Measurements from ENCODE around the gene CLCNKB. TPM values are rescaled to one million over a fixed set of nuclear protein-coding genes. Genes with fewer than 3 reads are reported as not detected.
A peak's percentile ranks its signal among the peaks of the same experiment; 100 is the strongest.

CLCNKB gene
- total and polyA plus RNA-seq, 2 of the 13 experiments (the other 11 are each of a cell fraction or from before 2014, with no cell fraction given), result 0.04 TPM; not detected in 1

GRCh38 chr1:16043950-16044349 is 368 bp downstream of the CLCNKB start:
- POLR2A ChIA-PET, result interaction anchor here (0.6 kb wide), 1 partner anchor 228 kb away, joined by 3 read pairs; no protein-coding TSS in a partner anchor

GRCh38 chr1:16046842-16047241 is 3.3 kb downstream of the CLCNKB start:
- ChIA-PET POLR2A (no interaction called here), CTCF (ENCODE audit: low intra/inter-chr PET ratio, low total read pairs) (no interaction called here)
- Histone ChIP-seq H2AFZ (ENCODE audit: low read length) (no peak overlapping the region), H3K27me3 (ENCODE audit: control insufficient read depth in 1 of 2, insufficient read depth in 2 of 2, low read length in 2 of 2) (peaks cover 11 to 40% of the 10 kb centered on the region in 2 experiments), H3K4me1 (ENCODE audit: insufficient read depth, low read length) (peaks cover 9% of the 10 kb centered on the region), H3K36me3 (replicated peaks in 1 of 2; ENCODE audit: control insufficient read depth in 1 of 2, insufficient read depth in 2 of 2, low read length in 2 of 2) (no peaks in the 10 kb centered on the region), H3K27ac (ENCODE audit: extremely low read length, insufficient read depth, low read length) (no peak overlapping the region), H3K9ac (ENCODE audit: insufficient read depth, low read depth, low read length) (no peak overlapping the region), H3K4me2 (ENCODE audit: low read depth, low read length) (no peak overlapping the region), H3K9me3 (ENCODE audit: low read length) (no peaks in the 10 kb centered on the region), H4K20me1 (ENCODE audit: insufficient read depth, low read length) (no peaks in the 10 kb centered on the region), H3K79me2 (ENCODE audit: insufficient read depth, low read length) (no peaks in the 10 kb centered on the region), H3K4me3 (replicated peaks in 1 of 3; ENCODE audit: insufficient read depth in 1 of 3, low read depth in 2 of 3, low read length in 3 of 3) (no peak overlapping the region)
- BruUV-seq (replicated peaks), result no TSS peak
- no peak for FAIRE-seq
- intact Hi-C loops (cut with micrococcal nuclease; ENCODE audit: unreplicated experiment) (no loop called here), in situ Hi-C loops (cut with HindIII; ENCODE audit: extremely low pct_ligation_motif_present, low pct_unique_long_range_greater_than_20kb) (loop anchor here (5.0 kb wide), 1 partner anchor 35 kb away; no protein-coding TSS in a partner anchor)
- 40% methylated on average over 1 of the region's 7 CpGs for WGBS (ENCODE audit: low lambda C conversion rate)
- DNase-seq (ENCODE audit: low spot score), result peak; percentile 34
- ATAC-seq, result peak; percentile 76
- TF ChIP-seq PHF21A (CRISPR knock-in tag; IDR thresholded peaks at IDR 0.05) (peak; percentile 85), ZNF687 (CRISPR knock-in tag; IDR thresholded peaks at IDR 0.05) (peak; percentile 25; the same call in 1 of the 2 replicates), TEAD3 (CRISPR knock-in tag; optimal IDR thresholded peaks at IDR 0.05; ENCODE audit: borderline replicate concordance) (peak; percentile 54), SAP130 (CRISPR knock-in tag; IDR thresholded peaks at IDR 0.05; ENCODE audit: low read depth) (no peak), IRF9 (CRISPR knock-in tag; IDR thresholded peaks at IDR 0.05; ENCODE audit: borderline replicate concordance) (no peak), ZMYM3 (CRISPR knock-in tag; IDR thresholded peaks at IDR 0.05) (no peak), SRSF4 (IDR thresholded peaks at IDR 0.05; ENCODE audit: low read depth, low read length, poor library complexity, severe bottlenecking) (no peak), GFI1 (CRISPR knock-in tag; IDR thresholded peaks at IDR 0.05; ENCODE audit: borderline replicate concordance) (peak; percentile 99), ZC3H13 (CRISPR knock-in tag; IDR thresholded peaks at IDR 0.05) (no peak), HMG20A (CRISPR knock-in tag; IDR thresholded peaks at IDR 0.05; ENCODE audit: borderline replicate concordance) (peak; percentile 17; the same call in 1 of the 2 replicates)

More at GRCh38 chr1:16043950-16044349, 368 bp downstream of the CLCNKB start:
- 48% methylated on average over 4 of the region's 5 CpGs for WGBS (ENCODE audit: low lambda C conversion rate)
- DNase-seq (ENCODE audit: low spot score) (no peak), ATAC-seq (no peak), FAIRE-seq (no peak)
- H3K27ac ChIP-seq (ENCODE audit: extremely low read length, insufficient read depth, low read length), result no peak overlapping the region
- in situ Hi-C loops (cut with HindIII; ENCODE audit: extremely low pct_ligation_motif_present, low pct_unique_long_range_greater_than_20kb), result no loop called here
- H3K4me3 ChIP-seq (replicated peaks in 1 of 3; ENCODE audit: insufficient read depth in 1 of 3, low read depth in 2 of 3, low read length in 3 of 3), result no peak overlapping the region
- intact Hi-C loops (cut with micrococcal nuclease; ENCODE audit: unreplicated experiment), result no loop called here
- H3K36me3 ChIP-seq (replicated peaks in 1 of 2; ENCODE audit: control insufficient read depth in 1 of 2, insufficient read depth in 2 of 2, low read length in 2 of 2), result no peaks in the 10 kb centered on the region
- no peaks in the 10 kb centered on the region for H4K20me1 ChIP-seq (ENCODE audit: insufficient read depth, low read length)
- peaks cover 12 to 40% of the 10 kb centered on the region in 2 experiments for H3K27me3 ChIP-seq (ENCODE audit: control insufficient read depth in 1 of 2, insufficient read depth in 2 of 2, low read length in 2 of 2)
- no TSS peak for BruUV-seq (replicated peaks)
- TF ChIP-seq MED8 (CRISPR knock-in tag; IDR thresholded peaks at IDR 0.05; ENCODE audit: insufficient replicate concordance) (no peak), PAWR (CRISPR knock-in tag; IDR thresholded peaks at IDR 0.05; ENCODE audit: borderline replicate concordance) (no peak), MBNL3 (CRISPR knock-in tag; conservative IDR thresholded peaks at IDR 0.05) (no peak), HMG20A (CRISPR knock-in tag; IDR thresholded peaks at IDR 0.05; ENCODE audit: borderline replicate concordance) (no peak), FOXK2 (IDR thresholded peaks at IDR 0.05) (no peak), FOXC1 (CRISPR knock-in tag; IDR thresholded peaks at IDR 0.05; ENCODE audit: borderline replicate concordance) (no peak), ZNF138 (CRISPR knock-in tag; IDR thresholded peaks at IDR 0.05; ENCODE audit: low read depth) (no peak), SMAD3 (CRISPR knock-in tag; IDR thresholded peaks at IDR 0.05) (no peak), JUN (CRISPR knock-in tag; IDR thresholded peaks at IDR 0.05) (no peak), ZNF446 (CRISPR knock-in tag; IDR thresholded peaks at IDR 0.05) (no peak)
- peaks cover 9% of the 10 kb centered on the region for H3K4me1 ChIP-seq (ENCODE audit: insufficient read depth, low read length)
- CTCF ChIA-PET (ENCODE audit: low intra/inter-chr PET ratio, low total read pairs), result no interaction called here
- H3K4me2 ChIP-seq (ENCODE audit: low read depth, low read length), result no peak overlapping the region
- no peak overlapping the region for H3K9ac ChIP-seq (ENCODE audit: insufficient read depth, low read depth, low read length)
- H3K79me2 ChIP-seq (ENCODE audit: insufficient read depth, low read length), result no peaks in the 10 kb centered on the region
- H3K9me3 ChIP-seq (ENCODE audit: low read length), result no peaks in the 10 kb centered on the region
- H2AFZ ChIP-seq (ENCODE audit: low read length), result no peak overlapping the region

Measured in HepG2 (cell line).